Measurements from ENCODE around the gene CACNA2D3.

- TF ChIP-seq CTCF (IDR thresholded peaks at IDR 0.05) (no peak), ELK1 (IDR thresholded peaks at IDR 0.05; ENCODE audit: low read depth, low read length) (no peak), POLR2A (IDR thresholded peaks at IDR 0.05; ENCODE audit: low read length) (no peak), REST (IDR thresholded peaks at IDR 0.05) (no peak), TP53 (CRISPR knock-in tag; IDR thresholded peaks at IDR 0.05) (no peak)
Observed at GRCh38 chr3:54537506-54537905, 415.2 kb downstream of the CACNA2D3 start.

Measured in A549 (cell line).